Measurements from ENCODE around the gene TAF8. TPM values are rescaled to one million over a fixed set of nuclear protein-coding genes. Genes with fewer than 3 reads are reported as not detected.
A peak's percentile ranks its signal among the peaks of the same experiment; 100 is the strongest.

Gene TAF8
- total RNA-seq, 1 donor from 2014 or later = 17.2 TPM

GRCh38 chr6:42017021-42017643 lies 33.2 kb upstream of the TAF8 start:
- Mint-ChIP-seq H3K9me3 (ENCODE audit: low read depth) (no peaks in the 10 kb centered on the region), H3K4me3 (ENCODE audit: unreplicated experiment) (no peak overlapping the region), H3K27ac (ENCODE audit: unreplicated experiment) (peak overlapping the region; percentile 81), H3K27me3 (ENCODE audit: low read depth) (no peaks in the 10 kb centered on the region), H3K36me3 (ENCODE audit: low read depth) (peaks cover 3% of the 10 kb centered on the region), H3K4me1 (ENCODE audit: low read depth) (peaks cover 21% of the 10 kb centered on the region)
- peak; percentile 68 for DNase-seq (ENCODE audit: low spot score)
- TF ChIP-seq CTCF (IDR thresholded peaks at IDR 0.05) = no peak

DNA sequence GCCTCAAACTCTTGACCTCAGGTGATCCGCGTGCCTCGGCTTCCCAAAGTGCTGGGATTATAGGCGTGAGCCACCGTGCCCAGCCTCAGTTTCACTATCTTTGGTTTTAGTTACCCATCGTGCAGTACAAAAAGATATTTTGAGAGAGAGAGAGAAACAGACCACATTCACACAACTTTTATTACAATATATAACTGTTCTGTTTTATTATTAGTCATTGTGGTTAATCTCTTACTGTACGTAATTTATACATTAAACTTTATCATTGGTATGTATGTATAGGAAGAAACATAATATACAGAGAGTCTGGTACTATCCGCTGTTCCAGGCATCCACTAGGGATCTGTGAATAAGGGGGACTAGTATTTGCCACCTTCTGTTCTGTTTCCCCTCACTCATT lies 29.4 kb upstream of the TAF8 start:
- Mint-ChIP-seq H3K27me3 (ENCODE audit: low read depth) (no peaks in the 10 kb centered on the region), H3K9me3 (ENCODE audit: low read depth) (no peaks in the 10 kb centered on the region), H3K4me1 (ENCODE audit: low read depth) (peaks cover 11% of the 10 kb centered on the region), H3K27ac (ENCODE audit: unreplicated experiment) (no peak overlapping the region), H3K36me3 (ENCODE audit: low read depth) (peaks cover 4% of the 10 kb centered on the region), H3K4me3 (ENCODE audit: unreplicated experiment) (no peak overlapping the region)
- no peak for DNase-seq (ENCODE audit: low spot score)
- no peak for TF ChIP-seq CTCF (IDR thresholded peaks at IDR 0.05)

DNA sequence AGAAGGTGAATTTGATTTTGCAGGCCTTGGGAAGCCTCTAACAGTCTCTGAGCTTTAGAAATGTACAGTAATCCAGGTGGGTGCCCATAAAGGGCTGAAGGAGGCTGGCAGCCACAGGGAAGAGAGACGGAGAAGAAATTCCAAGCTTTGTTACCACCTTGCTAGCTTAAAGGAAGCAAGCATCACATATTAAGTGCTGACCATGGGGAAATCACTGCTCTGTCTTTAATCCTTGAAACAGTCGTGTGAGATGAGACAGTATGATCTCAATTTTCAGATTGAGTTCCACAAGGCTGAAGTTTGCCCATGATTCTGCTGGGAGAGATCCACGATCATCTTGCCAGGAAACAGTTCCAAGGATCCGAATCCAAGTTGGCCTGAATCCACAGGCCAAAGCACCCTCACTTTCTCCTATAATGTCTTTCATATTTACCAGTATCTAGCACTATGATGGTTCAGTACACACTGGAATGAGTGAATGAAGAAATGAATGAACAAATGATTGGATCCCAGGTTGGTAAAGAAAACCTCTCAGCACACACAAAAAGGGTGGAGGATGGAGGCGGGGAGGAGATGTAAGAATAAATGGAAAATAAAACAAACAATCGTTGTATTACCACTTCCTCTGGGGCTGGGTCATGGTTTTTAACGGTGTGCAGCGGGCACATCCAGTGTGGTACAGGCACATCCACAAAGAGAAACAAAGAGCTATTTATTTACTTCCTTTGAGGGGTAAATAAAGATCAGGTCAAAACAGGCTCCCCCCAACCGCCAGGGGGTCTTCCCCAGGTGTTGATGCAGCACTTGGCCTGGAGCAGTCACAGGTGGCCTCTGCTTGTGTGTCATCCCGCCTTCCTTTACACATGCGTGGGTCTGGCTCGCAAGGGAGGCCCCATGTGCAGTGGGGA lies 28.2 kb upstream of the TAF8 start:
- peak; percentile 50 for DNase-seq (ENCODE audit: low spot score)
- TF ChIP-seq CTCF (IDR thresholded peaks at IDR 0.05) = no peak
- no peaks in the 10 kb centered on the region for H3K27me3 Mint-ChIP-seq (ENCODE audit: low read depth)
- peaks cover 6% of the 10 kb centered on the region for H3K4me1 Mint-ChIP-seq (ENCODE audit: low read depth)
- H3K27ac Mint-ChIP-seq (ENCODE audit: unreplicated experiment) = no peak overlapping the region
- H3K9me3 Mint-ChIP-seq (ENCODE audit: low read depth) = no peaks in the 10 kb centered on the region
- no peak overlapping the region for H3K4me3 Mint-ChIP-seq (ENCODE audit: unreplicated experiment)
- peaks cover 4% of the 10 kb centered on the region for H3K36me3 Mint-ChIP-seq (ENCODE audit: low read depth)

GRCh38 chr6:42022755-42023384 lies 27.5 kb upstream of the TAF8 start:
- H3K36me3 Mint-ChIP-seq (ENCODE audit: low read depth) = peaks cover 4% of the 10 kb centered on the region
- TF ChIP-seq CTCF (IDR thresholded peaks at IDR 0.05) = no peak
- no peak overlapping the region for H3K27ac Mint-ChIP-seq (ENCODE audit: unreplicated experiment)
- H3K27me3 Mint-ChIP-seq (ENCODE audit: low read depth) = no peaks in the 10 kb centered on the region
- no peak overlapping the region for H3K4me3 Mint-ChIP-seq (ENCODE audit: unreplicated experiment)
- H3K9me3 Mint-ChIP-seq (ENCODE audit: low read depth) = no peaks in the 10 kb centered on the region
- DNase-seq (ENCODE audit: low spot score) = peak; percentile 2
- H3K4me1 Mint-ChIP-seq (ENCODE audit: low read depth) = no peaks in the 10 kb centered on the region
